DOHH2 (cell line): Measurements from ENCODE around the gene BUD23.

Experiments used
- EZH2phosphoT487 ChIP-seq: fragments of 200-600 bp; sonication (generic); IDR thresholded peaks from 2 replicates; pipeline ENCODE4 v1.6.1; 2017; ENCODE audit warnings: borderline replicate concordance, mild to moderate bottlenecking, antibody characterized with exemption, low read length, moderate library complexity, mixed read lengths
- TF ChIP-seq, protein P1 (sequence below): fragments of 200-600 bp; sonication (generic); IDR thresholded peaks from one replicate; pipeline ENCODE4 v1.5.1; 2014; ENCODE audit warnings: antibody characterized with exemption, mild to moderate bottlenecking, low read depth, low read length; ENCODE audit not compliant: poor library complexity, severe bottlenecking

DNA sequence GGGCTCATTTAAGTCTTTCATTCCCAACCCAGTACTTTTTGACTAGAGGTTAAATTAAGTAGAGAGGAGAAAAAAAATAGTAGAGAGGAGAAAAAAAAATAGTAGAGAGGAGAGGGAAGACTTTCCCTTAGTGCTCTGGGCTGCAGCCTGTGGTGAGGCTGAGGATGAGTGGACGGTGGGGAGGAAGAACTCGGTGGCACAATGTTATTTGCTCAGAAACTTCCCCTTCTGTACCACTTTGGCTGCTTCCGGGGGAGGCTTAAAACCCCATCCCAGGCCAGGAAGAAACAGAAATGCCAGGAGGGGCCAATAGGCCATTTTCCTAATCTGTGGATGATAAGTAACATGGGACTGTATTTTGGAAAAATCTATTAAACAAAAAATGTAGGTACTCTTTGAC lies 44.5 kb upstream of the BUD23 start:
- TF ChIP-seq, protein P1, sequence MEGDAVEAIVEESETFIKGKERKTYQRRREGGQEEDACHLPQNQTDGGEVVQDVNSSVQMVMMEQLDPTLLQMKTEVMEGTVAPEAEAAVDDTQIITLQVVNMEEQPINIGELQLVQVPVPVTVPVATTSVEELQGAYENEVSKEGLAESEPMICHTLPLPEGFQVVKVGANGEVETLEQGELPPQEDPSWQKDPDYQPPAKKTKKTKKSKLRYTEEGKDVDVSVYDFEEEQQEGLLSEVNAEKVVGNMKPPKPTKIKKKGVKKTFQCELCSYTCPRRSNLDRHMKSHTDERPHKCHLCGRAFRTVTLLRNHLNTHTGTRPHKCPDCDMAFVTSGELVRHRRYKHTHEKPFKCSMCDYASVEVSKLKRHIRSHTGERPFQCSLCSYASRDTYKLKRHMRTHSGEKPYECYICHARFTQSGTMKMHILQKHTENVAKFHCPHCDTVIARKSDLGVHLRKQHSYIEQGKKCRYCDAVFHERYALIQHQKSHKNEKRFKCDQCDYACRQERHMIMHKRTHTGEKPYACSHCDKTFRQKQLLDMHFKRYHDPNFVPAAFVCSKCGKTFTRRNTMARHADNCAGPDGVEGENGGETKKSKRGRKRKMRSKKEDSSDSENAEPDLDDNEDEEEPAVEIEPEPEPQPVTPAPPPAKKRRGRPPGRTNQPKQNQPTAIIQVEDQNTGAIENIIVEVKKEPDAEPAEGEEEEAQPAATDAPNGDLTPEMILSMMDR: no peak
- no peak for TF ChIP-seq EZH2phosphoT487
